ENCODE measurements around the gene KIFBP.
A peak's percentile ranks its signal among the peaks of the same experiment; 100 is the strongest.

The KIFBP gene

GRCh38 chr10:69044546-69044945 is 55.9 kb downstream of the KIFBP start:
- in situ Hi-C loops (cut with MboI; ENCODE audit: low pct_unique_long_range_greater_than_20kb, low sequenced_read_pairs): no loop called here
- DNase-seq: peak; percentile 74

DNA sequence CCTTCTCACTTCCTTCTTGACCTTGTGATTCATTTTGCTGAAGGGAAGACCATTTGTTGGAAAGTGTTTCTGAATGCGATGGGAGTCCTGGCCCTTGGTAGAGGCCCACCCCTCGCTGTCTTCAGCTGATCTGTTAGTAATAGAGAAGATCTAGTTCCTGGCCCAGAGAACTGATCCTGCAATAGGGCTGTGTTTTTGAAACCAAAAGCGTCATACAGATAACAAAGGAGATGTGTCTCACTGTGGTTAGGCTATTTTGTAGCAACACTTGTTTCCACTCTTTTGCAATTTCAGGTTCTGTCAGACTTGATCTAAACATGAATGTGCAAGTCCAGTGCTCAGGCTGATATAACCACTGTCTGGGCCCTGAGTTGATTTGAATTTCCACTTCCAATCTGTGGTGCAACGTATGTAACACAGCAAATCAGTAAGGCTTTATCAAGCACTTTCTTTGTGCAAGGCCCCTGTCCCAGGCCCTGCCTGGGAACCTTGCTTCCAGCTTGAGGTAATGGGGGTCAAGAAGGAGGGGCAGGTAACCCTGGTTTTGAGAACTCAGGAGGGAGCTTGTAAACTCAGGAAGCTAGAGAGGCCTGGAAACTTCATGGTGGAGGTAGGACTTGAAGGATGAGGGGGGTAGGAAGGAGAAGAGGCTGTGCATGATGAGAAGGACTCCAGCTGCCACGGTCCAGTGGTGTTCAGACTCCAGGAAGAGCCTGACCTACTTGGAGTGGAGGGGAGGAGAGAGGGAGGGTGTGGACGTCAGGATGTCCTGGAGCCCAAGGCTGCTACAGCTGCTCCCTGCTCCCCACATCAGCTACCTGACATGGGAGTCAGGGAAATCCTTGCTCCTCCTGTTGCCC is 57.1 kb downstream of the KIFBP start:
- in situ Hi-C loops (cut with MboI; ENCODE audit: low pct_unique_long_range_greater_than_20kb, low sequenced_read_pairs): no loop called here
- DNase-seq: peak; percentile 18

DNA sequence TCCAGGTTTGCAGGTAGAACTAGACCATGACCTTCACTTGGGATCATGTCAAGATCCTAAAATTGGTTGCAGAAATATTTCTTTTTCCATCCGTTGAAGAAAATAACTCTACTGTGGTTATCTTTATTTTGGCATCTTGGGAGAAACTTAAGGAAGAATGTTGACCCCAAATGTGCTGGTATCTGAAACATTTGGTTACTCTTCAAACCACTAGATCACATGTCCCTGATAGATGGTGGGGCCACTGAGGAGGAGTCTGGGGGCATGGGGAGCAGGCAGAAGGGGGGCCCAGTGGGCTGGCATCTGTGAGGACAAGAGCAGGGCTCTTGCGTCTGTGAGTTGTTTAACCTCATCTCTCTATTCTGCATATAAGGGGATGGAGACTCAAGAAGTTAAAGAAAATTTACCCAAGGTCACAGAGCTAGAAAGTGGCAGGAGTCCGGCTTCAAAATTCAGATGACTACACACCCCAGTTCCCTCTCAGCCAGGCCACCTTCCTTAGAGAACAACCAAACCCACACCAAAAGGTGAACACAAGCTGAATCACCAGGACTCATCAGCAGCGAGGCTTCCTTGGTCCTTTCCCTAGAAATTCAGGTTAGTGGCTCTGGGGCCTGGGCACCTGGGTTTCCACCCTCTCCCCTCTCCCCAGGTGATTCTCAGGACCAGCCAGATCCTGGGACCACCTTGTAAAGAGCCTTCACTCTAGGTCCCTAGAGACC is 58.7 kb downstream of the KIFBP start:
- in situ Hi-C loops (cut with MboI; ENCODE audit: low pct_unique_long_range_greater_than_20kb, low sequenced_read_pairs): no loop called here
- DNase-seq: no peak

DNA sequence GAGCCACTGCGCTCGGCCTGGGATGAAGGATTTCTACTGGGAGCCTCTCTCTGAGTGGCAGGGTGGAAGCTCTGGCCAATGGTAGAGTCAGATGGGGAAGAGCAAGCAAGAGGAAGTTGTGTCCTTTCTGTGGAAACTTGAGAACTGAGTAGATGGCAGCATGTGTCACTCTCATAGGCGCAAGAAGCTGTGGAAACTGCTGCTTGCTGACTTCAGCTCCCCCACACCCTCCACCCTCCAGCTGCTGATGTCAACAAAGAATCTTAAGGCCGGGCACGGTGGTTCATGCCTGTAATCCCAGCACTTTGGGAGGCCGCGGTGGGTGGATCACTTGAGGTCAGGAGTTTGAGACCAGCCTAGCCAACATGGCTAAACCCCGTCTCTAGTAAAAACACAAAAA is 59.5 kb downstream of the KIFBP start:
- peak; percentile 90 for DNase-seq

GRCh38 chr10:69049566-69049961 is 61.0 kb downstream of the KIFBP start:
- DNase-seq: peak; percentile 58
- in situ Hi-C loops (cut with MboI; ENCODE audit: low pct_unique_long_range_greater_than_20kb, low sequenced_read_pairs): no loop called here

More for the DNA sequence above, 59.5 kb downstream of the KIFBP start:
- in situ Hi-C loops (cut with MboI; ENCODE audit: low pct_unique_long_range_greater_than_20kb, low sequenced_read_pairs): no loop called here

DNA sequence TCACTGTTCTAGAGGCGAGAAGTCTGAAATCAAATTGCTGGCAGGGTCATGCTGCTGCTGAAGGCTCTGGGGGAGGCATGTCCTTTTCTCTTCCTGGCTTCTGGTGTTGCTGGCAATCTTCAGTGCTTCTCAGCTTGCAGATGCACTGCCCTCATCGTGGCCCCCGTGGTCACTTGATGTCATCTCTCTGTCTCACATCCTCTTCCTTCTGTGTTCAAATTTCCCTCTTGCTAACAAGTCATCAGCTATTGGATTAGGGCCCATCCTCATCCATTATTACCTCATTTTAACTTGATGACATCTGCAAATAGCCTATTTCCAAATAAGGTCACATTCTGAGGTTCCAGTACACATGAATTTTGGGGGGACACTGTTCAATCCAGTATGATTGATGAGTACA is 62.7 kb downstream of the KIFBP start:
- no peak for DNase-seq
- in situ Hi-C loops (cut with MboI; ENCODE audit: low pct_unique_long_range_greater_than_20kb, low sequenced_read_pairs): no loop called here

GRCh38 chr10:69051710-69052487 is 63.3 kb downstream of the KIFBP start:
- in situ Hi-C loops (cut with MboI; ENCODE audit: low pct_unique_long_range_greater_than_20kb, low sequenced_read_pairs): no loop called here
- no peak for DNase-seq

DNA sequence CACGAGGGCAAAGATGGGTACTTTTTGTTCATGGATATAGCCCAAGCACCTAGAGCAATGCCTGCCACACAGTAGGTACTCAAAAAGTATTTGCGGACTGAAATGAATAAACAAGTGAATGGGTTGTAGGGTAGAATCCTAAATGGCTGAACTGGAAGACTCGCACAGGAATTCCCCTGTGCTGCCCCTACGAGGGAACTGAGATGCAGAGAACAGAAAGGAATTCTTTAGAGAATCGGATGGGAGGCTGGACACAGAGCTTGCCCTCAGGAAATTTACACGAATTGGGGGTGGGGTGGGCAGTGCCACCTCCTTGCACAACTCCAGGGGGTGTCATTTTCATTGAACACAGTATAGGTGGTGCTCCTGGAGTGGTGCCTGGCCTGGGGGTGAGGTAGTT is 64.1 kb downstream of the KIFBP start:
- in situ Hi-C loops (cut with MboI; ENCODE audit: low pct_unique_long_range_greater_than_20kb, low sequenced_read_pairs): no loop called here
- no peak for DNase-seq

DNA sequence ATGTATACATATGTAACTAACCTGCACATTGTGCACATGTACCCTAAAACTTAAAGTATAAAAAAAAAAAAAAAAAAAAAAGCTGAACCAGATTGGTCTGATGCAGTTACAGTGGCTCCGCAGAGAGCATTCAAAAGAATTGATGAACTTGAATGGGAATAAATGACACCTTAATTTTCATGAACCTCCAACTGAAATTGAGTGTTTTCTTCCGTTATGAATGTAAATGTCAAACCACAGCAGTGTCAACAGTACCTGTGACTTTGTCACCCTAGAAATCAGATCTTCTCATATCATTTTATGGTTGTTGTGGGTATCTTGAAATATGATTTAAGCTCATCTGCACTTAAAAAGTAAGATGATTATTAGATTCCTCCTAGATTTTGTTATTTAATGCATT is 66.6 kb downstream of the KIFBP start:
- in situ Hi-C loops (cut with MboI; ENCODE audit: low pct_unique_long_range_greater_than_20kb, low sequenced_read_pairs): no loop called here
- DNase-seq: no peak

GRCh38 chr10:69056129-69056528 is 67.5 kb downstream of the KIFBP start:
- DNase-seq: no peak
- in situ Hi-C loops (cut with MboI; ENCODE audit: low pct_unique_long_range_greater_than_20kb, low sequenced_read_pairs): no loop called here

GRCh38 chr10:69056536-69057260 is 68.1 kb downstream of the KIFBP start:
- in situ Hi-C loops (cut with MboI; ENCODE audit: low pct_unique_long_range_greater_than_20kb, low sequenced_read_pairs): no loop called here

DNA sequence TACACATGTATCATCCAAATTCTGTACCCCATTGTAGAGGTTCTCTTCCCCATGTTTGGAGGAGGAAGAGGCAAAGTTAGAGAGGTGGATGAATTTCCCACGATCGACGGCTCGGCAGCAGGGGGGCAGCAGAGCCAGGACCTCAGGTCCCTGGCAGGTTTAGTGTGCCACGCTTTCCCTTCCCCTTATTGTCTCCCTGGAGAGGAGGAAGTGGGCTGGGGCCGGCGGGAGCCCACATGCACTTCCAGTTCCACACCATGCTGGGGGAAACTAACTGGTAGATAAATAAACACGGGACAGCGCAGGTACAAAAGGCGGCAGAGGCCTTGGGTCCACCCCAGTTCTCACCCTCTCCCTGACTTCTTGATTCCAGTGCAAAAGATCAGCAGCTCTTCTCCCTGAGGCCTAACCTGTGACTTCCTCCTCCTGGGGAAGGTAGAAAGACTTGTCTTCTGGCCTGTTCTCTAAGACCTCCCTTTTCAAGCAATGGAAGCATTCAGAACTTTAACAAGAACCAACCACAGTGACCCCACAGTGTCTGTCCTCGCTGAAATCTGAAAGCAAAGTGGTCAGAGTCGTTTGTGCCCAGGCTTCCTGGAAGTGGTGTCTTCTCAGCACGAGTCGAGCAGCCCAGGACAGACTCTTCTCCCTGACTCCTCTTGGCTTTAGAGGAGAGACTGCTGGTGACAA is 68.8 kb downstream of the KIFBP start:
- peak; percentile 87 for DNase-seq
- in situ Hi-C loops (cut with MboI; ENCODE audit: low pct_unique_long_range_greater_than_20kb, low sequenced_read_pairs): no loop called here

More at GRCh38 chr10:69056536-69057260, 68.1 kb downstream of the KIFBP start:
- no peak for DNase-seq

DNA sequence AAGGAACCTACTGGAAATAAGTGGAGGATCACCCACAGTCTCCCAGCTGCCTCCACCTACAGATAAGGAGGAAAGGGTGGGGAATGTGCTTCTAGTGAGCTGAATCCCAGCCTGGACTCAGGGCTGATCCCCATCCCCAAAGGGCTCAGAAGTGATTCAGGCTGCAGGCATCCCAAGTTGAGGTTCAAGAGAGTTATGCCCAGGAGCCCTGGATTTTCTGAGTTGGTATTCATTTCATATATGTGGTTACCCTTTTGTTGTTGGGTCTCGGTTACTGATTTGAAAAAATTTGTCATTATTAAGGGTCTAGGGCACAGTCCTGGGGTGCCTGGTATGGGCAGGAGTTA is 69.3 kb downstream of the KIFBP start:
- in situ Hi-C loops (cut with MboI; ENCODE audit: low pct_unique_long_range_greater_than_20kb, low sequenced_read_pairs): no loop called here
- DNase-seq: no peak

DNA sequence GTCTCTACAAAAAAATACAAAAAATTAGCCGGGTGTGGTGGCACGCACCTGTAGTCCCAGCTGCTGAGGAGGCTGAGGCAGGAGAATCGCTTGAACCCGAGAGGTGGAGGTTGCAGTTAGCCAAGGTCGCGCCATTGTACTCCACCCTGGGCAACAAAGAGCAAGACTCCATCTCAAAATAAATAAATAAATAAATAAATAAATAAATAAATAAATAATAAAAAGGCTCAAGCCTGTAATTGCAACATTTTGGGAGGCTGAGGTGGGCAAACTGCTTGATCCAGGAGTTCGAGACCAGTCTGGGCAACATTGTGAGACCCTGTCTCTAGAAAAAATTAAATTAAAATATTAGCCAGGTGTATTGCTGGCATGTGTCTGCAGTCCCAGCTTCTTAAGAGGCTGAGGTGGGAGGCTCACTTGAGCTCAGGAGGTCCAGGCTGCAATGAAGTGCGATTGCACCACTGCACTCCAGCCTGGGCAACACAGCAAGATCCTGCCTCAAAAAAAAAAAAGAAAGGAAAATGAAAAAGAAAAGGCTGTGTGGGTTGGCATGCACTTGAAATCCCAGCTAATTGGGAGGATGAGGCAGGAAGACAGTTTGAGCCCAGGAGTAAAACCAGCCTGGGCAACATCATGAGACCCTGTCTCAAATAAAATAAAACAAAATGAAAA is 71.7 kb downstream of the KIFBP start:
- in situ Hi-C loops (cut with MboI; ENCODE audit: low pct_unique_long_range_greater_than_20kb, low sequenced_read_pairs): no loop called here
- no peak for DNase-seq

DNA sequence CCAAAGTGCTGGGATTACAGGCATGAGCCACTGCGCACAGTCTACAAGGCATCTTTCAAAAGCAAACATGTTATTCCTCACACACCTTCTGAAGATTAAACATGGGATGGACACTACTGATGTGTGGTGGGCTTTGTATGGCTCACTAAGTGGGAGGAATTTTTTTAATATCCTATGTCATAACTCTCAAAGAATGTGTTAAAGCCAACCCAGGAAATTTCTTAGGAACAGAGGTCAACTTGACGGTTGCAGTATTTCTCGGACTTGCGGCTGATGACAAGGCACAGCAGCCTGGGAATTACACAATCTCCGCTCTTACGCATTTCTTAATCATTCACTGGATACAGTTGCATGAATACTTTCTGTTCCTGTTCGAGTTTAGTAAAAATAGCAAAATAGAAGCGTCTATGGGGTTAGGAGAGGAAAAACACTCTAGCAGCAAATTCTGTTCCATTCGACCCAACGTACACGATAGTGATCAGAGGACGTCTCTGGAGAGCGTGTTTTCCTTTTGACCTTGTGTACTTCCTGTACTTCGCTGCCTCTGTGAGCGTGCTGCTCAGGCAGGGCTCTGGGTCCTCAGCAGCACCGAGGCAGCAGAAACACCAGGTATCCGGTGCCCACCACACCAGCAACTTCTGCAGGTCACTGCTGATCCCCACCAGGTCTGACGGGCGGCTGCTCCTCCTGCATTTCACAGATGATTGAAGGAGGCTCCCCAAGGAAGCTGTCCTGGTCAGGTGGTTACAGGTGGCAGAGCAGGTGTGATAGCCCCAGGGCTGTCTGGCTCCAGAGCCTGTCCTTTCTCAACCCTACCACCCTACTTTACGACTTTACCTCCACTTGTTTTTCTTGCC is 72.9 kb downstream of the KIFBP start:
- peak; percentile 67 for DNase-seq
- in situ Hi-C loops (cut with MboI; ENCODE audit: low pct_unique_long_range_greater_than_20kb, low sequenced_read_pairs): no loop called here

DNA sequence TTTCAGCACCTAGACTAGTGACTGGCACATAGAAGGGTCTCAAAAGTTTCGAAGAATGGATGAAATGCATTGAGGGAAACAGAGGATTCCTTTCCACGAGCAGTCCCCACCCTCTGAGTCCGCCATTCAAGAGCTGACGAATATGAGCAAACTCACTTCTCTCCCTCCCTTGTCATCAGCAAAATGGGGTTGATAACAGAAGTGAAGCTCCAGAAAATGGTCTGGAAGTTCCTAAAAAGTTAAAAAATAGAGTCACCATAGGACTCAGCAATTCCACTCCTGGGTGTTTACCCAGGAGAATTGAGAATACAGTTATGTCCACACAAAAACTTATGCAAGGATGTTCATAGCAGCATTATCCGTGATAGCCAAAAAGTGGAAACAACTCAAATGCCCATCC is 74.3 kb downstream of the KIFBP start:
- DNase-seq: no peak
- in situ Hi-C loops (cut with MboI; ENCODE audit: low pct_unique_long_range_greater_than_20kb, low sequenced_read_pairs): no loop called here

DNA sequence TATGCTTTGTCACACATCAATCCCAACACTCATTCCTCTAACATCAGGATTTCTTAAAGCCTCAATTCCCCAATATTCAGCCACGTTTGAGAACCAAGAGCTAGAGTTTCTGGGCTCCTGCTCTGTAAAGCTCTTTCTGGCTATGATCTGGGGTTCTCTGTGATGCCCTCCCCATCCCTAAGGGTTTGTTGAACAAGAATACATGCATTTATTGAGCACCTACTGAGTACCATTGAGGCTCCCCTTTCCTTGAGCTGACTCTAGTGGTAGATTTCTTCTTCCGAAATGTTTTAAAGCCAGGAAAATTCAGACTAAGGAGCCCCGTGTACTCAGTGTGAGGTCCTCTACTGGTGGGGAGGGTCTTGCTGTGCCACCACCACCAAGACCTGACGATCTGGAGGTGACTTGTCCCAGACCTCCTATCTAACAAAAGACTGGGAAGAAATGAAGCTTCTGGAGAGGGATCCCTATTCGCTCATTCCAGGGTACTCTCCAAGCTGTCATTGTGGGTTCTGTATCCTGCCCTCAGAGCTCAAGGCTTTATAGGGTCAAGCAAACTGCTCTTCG is 76.2 kb downstream of the KIFBP start:
- no peak for DNase-seq

More for the DNA sequence above, 76.2 kb downstream of the KIFBP start:
- in situ Hi-C loops (cut with MboI; ENCODE audit: low pct_unique_long_range_greater_than_20kb, low sequenced_read_pairs): no loop called here
